Omental fat pad (tissue), 4 donors: ENCODE results near the gene INTS12. TPM values are rescaled to one million over a fixed set of nuclear protein-coding genes. Genes with fewer than 3 reads are reported as not detected.
"Not testable (repeated sequence)": the region's sequence is repeated elsewhere in the genome, so short reads cannot be mapped to it uniquely, and the experiment has no call there.

Source experiments
- ATAC-seq: fragments of 150-250 bp; one replicate; pipeline ENCODE4 v1.9.1; 2016; ENCODE audit warnings: mild to moderate bottlenecking, moderate library complexity; ENCODE audit not compliant: low FRiP score
- DNase-seq: peaks from one replicate; pipeline ENCODE4 v3.0.0-alpha.2; 2019; ENCODE audit warnings: low spot score
- total RNA-seq, 4 donors: library from RNA; depleted of rRNA; stranded (reverse); fragments of >200 nt; gene quantifications; one replicate each; pipeline ENCODE4 v1.1.0, GENCODE V29; 2016
- TF ChIP-seq, protein P1 (sequence below), 3 donors: fragments of 450-650 bp; IDR thresholded peaks; one replicate each; pipeline ENCODE4 v1.5.1; 2016 to 2017; ENCODE audit warnings: antibody characterized with exemption in 3 of 3, mild to moderate bottlenecking in 3 of 3, moderate library complexity in 2 of 3

INTS12 gene
- total RNA-seq, 4 donors from 2014 or later: 14.9 to 34.7 (median 18.0) TPM

DNA sequence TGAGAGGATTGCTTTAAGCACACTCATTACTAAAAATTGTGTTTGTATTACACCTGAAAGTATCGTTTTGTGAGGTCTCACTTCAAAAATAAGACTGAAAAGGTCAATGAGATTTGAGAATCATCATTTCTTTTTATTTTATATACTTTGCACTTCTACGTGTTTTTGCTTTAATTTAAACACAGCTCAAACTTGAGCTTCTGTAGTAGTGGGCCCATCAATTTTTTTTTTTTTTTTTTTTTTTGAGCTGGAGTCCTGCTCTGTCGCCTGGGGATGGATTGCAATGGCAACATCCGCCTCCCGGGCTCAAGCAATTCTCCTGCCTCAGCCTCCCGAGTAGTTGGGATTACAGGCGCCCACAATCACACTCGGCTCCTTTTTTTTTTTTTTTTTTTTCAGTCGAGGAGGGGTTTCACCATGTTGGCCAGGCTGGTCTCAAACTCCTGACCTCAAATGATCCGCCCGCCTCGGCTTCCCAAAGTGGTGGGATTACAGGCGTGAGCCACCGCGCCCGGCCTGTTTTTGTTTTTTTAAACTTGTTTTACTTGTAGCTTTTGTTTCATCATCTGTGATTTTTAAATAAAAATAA is 1.6 kb upstream of the INTS12 start:
- TF ChIP-seq, protein P1, sequence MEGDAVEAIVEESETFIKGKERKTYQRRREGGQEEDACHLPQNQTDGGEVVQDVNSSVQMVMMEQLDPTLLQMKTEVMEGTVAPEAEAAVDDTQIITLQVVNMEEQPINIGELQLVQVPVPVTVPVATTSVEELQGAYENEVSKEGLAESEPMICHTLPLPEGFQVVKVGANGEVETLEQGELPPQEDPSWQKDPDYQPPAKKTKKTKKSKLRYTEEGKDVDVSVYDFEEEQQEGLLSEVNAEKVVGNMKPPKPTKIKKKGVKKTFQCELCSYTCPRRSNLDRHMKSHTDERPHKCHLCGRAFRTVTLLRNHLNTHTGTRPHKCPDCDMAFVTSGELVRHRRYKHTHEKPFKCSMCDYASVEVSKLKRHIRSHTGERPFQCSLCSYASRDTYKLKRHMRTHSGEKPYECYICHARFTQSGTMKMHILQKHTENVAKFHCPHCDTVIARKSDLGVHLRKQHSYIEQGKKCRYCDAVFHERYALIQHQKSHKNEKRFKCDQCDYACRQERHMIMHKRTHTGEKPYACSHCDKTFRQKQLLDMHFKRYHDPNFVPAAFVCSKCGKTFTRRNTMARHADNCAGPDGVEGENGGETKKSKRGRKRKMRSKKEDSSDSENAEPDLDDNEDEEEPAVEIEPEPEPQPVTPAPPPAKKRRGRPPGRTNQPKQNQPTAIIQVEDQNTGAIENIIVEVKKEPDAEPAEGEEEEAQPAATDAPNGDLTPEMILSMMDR (IDR thresholded peaks at IDR 0.05): no peak
- ATAC-seq (no peak), DNase-seq (no peak)

DNA sequence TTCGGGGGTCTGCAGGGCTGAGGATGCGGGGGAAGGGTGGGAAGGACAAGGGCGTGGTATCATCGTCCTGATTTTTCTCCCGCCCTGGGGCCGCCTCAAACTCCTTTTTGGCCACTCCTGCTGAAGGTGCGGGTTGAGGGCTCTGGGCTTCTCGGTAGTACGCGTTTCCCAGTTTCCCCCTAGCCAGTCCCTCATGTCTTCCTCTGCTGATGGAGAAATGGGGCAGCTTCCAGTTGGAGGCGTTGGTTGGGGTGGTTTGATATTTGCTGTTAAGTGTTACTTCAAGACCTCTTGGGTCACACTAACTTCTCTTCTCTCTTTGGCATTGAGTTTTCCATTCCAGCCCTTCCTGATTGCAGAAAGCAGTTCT is 577 bp upstream of the INTS12 start:
- ATAC-seq (peak; percentile 61), DNase-seq (no peak)
- TF ChIP-seq, protein P1 (IDR thresholded peaks at IDR 0.05): no peak

DNA sequence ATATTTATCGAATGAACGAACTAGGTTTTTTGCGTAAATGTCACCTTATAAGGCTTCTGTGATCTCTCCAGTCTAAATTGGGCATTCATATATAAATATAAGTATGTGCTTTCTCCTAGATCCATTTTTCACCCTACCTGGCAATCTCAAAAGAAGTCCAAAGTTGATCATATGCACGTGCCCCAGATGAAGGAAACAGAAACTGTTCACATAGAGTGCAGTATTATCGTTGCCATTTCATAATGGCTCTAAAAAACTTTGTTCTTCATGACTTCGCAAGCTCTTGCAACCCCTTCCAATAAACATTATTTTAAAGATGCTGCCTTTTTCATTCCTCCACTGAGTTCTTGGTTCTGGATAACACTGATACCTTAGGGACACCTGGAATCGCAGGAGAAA is 708 bp downstream of the INTS12 start:
- ATAC-seq: no peak
- TF ChIP-seq, protein P1 (IDR thresholded peaks at IDR 0.05): no peak
- DNase-seq: no peak

DNA sequence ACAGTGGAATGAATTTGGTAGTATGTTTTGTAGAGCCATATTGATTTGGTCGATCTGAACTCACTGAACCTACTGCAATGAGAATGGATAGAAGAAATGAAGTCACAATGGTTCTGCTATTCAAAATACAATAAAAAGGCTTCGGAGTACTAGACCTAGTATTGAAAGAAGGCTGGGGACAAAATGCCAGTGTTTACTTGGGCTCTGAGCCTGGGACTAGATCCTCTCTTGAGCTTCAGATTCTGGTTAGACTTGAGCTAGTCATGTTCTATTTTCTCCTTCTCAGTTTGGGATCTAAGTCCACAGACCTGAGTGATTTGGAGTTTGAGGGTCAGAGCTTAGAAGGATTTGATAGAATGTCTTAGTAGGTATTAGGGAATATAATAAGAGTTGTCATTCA is 9.9 kb downstream of the INTS12 start:
- TF ChIP-seq, protein P1 (IDR thresholded peaks at IDR 0.05): no peak
- no peak for DNase-seq
- no peak for ATAC-seq

DNA sequence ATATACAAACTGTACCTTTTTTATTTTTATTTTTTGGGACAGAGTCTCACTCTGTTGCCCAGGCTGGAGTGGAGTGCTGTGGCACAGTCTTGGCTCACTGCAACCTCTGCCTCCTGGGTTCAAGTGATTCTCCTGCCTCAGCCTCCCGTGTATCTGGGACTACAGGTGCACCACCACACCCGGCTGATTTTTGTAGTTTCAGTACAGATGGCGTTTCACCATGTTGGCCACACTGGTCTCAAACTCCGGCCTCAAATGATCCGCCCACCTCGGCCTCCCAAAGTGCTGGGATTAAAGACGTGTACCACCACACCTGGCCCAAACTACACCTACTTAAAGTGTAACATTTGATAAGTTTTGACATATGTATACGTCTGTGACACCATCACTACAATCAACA is 12.7 kb downstream of the INTS12 start:
- DNase-seq, ATAC-seq: not testable (repeated sequence)

DNA sequence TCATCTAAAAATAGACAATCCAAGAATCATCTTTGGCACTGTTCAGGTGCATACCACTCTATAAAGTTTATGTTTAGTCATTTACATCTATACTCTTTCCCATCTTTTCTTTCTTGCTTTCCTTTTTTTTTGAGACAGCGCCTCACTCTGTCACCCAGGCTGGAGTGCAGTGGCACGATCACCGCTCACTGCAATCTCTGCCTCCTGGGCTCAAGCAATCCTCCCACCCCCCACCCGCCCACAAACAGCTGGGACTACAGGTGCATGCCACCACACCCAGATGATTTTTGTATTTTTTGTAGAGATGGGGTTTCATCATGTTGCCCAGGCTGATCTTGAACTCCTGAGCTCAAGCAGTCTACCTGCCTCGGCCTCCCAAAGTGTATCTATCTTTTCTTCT is 13.7 kb downstream of the INTS12 start:
- not testable (repeated sequence) for DNase-seq, ATAC-seq

DNA sequence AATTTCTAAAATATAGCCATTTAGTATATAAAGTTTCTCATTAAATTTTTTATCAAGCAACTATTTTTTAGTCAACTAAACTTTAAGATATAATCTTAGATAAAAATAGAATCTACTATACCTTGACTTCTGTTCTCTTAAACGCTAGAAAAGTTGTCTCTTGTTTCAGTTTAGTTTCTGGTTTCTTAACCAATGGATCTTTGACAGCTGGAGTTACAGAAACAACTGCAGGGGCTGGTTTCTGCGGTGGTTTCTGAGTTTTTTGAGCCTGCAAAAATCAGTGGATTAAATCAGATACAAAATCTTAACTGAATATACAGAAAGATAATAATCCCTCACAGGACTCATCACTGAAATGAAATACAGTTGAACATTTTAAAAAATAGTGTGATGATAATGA is 21.9 kb downstream of the INTS12 start:
- TF ChIP-seq, protein P1 (IDR thresholded peaks at IDR 0.05): no peak

DNA sequence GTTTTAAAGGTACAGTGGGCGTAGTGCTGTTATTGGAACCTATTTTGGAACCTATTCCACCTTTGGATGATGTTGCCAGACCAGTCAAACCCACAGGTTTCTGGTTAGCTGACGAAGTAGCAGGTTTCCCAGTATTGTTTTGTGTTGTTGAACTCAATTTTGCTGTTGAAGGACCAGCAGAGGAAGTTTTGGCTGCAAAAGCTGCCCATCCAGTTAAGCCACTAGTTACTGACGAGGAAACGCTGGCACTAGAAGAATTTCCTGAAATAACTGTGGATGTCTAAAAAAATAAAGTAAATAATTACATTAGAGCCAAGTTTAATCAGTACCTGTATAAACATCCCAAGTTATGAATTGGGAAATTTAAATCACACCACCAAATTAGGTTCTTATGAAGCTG is 25.5 kb downstream of the INTS12 start:
- TF ChIP-seq, protein P1 (IDR thresholded peaks at IDR 0.05): no peak
- ATAC-seq (no peak), DNase-seq (no peak)

More for the DNA sequence above, 21.9 kb downstream of the INTS12 start:
- ATAC-seq: no peak
- no peak for DNase-seq
